ENCODE data around the gene SORCS2. TPM values are rescaled to one million over a fixed set of nuclear protein-coding genes. Genes with fewer than 3 reads are reported as not detected.
A peak's percentile ranks its signal among the peaks of the same experiment; 100 is the strongest.

SORCS2 gene
- total RNA-seq, 8 experiments from 2014 or later: 1.8 to 14.0 (median 5.3) TPM

GRCh38 chr4:7734651-7735260, 542.4 kb downstream of the SORCS2 start:
- Histone ChIP-seq H3K4me1 (replicated peaks in 1 of 2) (peaks cover 11 to 25% of the 10 kb centered on the region in 2 donors), H3K4me3 (no peak overlapping the region), H3K27ac (no peak overlapping the region)
- WGBS, 10 experiments: 65 to 100% (median 90%) methylated on average over 2 to 4 of the region's 20 CpGs; no CpG with 5 or more reads in 7 of the 10 experiments
- in situ Hi-C loops (cut with MboI; ENCODE audit: low pct_unique_long_range_greater_than_20kb in 2 of 9, low sequenced_read_pairs in 9 of 9, unreplicated experiment in 9 of 9): no loop called here
- peak in 1 of 8 experiments; percentile 12 for ATAC-seq (replicated peaks in 6 of 8)

- in situ Hi-C loops (cut with MboI; ENCODE audit: low pct_unique_long_range_greater_than_20kb in 2 of 9, low sequenced_read_pairs in 9 of 9, unreplicated experiment in 9 of 9): no loop called here
- ATAC-seq (replicated peaks in 6 of 8): no peak
- no peak overlapping the region for H3K4me3 ChIP-seq
- 80 to 100% (median 100%) methylated on average over 1 to 4 of the region's 5 CpGs; no CpG with 5 or more reads in 5 of the 10 experiments for WGBS, 10 experiments
- no peak overlapping the region for H3K27ac ChIP-seq
- peaks cover 8 to 21% of the 10 kb centered on the region in 2 donors for H3K4me1 ChIP-seq (replicated peaks in 1 of 2)
Measured at GRCh38 chr4:7735395-7735794, 543.1 kb downstream of the SORCS2 start.

GRCh38 chr4:7735961-7736360, 543.6 kb downstream of the SORCS2 start:
- in situ Hi-C loops (cut with MboI; ENCODE audit: low pct_unique_long_range_greater_than_20kb in 2 of 9, low sequenced_read_pairs in 9 of 9, unreplicated experiment in 9 of 9): no loop called here
- ATAC-seq (replicated peaks in 6 of 8): no peak
- Histone ChIP-seq H3K4me3 (no peak overlapping the region), H3K4me1 (replicated peaks in 1 of 2) (peaks cover 6 to 16% of the 10 kb centered on the region in 2 donors), H3K27ac (no peak overlapping the region)
- 100% methylated on average over 1 of the region's 8 CpGs; no CpG with 5 or more reads in 9 of the 10 experiments for WGBS, 10 experiments

- H3K4me1 ChIP-seq (replicated peaks in 1 of 2): peaks cover 3 to 9% of the 10 kb centered on the region in 2 donors
- in situ Hi-C loops (cut with MboI; ENCODE audit: low pct_unique_long_range_greater_than_20kb in 2 of 9, low sequenced_read_pairs in 9 of 9, unreplicated experiment in 9 of 9): no loop called here
- ATAC-seq (replicated peaks in 6 of 8): peak in 5 of 8 experiments; percentile 16 to 98 (median 65)
- no peak overlapping the region for H3K27ac ChIP-seq
- 33 to 100% (median 87%) methylated on average over 1 to 8 of the region's 31 CpGs; no CpG with 5 or more reads in 5 of the 10 experiments for WGBS, 10 experiments
- H3K4me3 ChIP-seq: no peak overlapping the region
Measured at GRCh38 chr4:7736436-7737267, 544.3 kb downstream of the SORCS2 start.

GRCh38 chr4:7737268-7737645, 544.9 kb downstream of the SORCS2 start:
- no peak overlapping the region for H3K4me3 ChIP-seq
- peaks cover 0 to 3% of the 10 kb centered on the region in 2 donors for H3K4me1 ChIP-seq (replicated peaks in 1 of 2)
- no peak for ATAC-seq (replicated peaks in 6 of 8)
- WGBS, 10 experiments: 60 to 100% (median 91%) methylated on average over 1 to 9 of the region's 14 CpGs; no CpG with 5 or more reads in 4 of the 10 experiments
- in situ Hi-C loops (cut with MboI; ENCODE audit: low pct_unique_long_range_greater_than_20kb in 2 of 9, low sequenced_read_pairs in 9 of 9, unreplicated experiment in 9 of 9): no loop called here
- no peak overlapping the region for H3K27ac ChIP-seq

- no peaks in the 10 kb centered on the region for H3K4me1 ChIP-seq (replicated peaks in 1 of 2)
- H3K27ac ChIP-seq: no peak overlapping the region
- 48 to 100% (median 91%) methylated on average over 2 to 7 of the region's 19 CpGs; no CpG with 5 or more reads in 4 of the 10 experiments for WGBS, 10 experiments
- no peak for ATAC-seq (replicated peaks in 6 of 8)
- in situ Hi-C loops (cut with MboI; ENCODE audit: low pct_unique_long_range_greater_than_20kb in 2 of 9, low sequenced_read_pairs in 9 of 9, unreplicated experiment in 9 of 9): no loop called here
- H3K4me3 ChIP-seq: no peak overlapping the region
Measured at GRCh38 chr4:7737752-7738457, 545.6 kb downstream of the SORCS2 start.

GRCh38 chr4:7738458-7739076, 546.2 kb downstream of the SORCS2 start:
- ATAC-seq (replicated peaks in 6 of 8): no peak
- Histone ChIP-seq H3K4me3 (no peak overlapping the region), H3K4me1 (replicated peaks in 1 of 2) (no peaks in the 10 kb centered on the region), H3K27ac (no peak overlapping the region)
- WGBS, 10 experiments: 75 to 100% (median 90%) methylated on average over 2 to 7 of the region's 32 CpGs; no CpG with 5 or more reads in 5 of the 10 experiments
- in situ Hi-C loops (cut with MboI; ENCODE audit: low pct_unique_long_range_greater_than_20kb in 2 of 9, low sequenced_read_pairs in 9 of 9, unreplicated experiment in 9 of 9): no loop called here

- Histone ChIP-seq H3K4me3 (no peak overlapping the region), H3K27ac (no peak overlapping the region), H3K4me1 (replicated peaks in 1 of 2) (no peaks in the 10 kb centered on the region)
- in situ Hi-C loops (cut with MboI; ENCODE audit: low pct_unique_long_range_greater_than_20kb in 2 of 9, low sequenced_read_pairs in 9 of 9, unreplicated experiment in 9 of 9): no loop called here
- peak in 1 of 8 experiments; percentile 9 for ATAC-seq (replicated peaks in 6 of 8)
- WGBS, 10 experiments: 90 to 94% (median 94%) methylated on average over 3 to 7 of the region's 37 CpGs; no CpG with 5 or more reads in 7 of the 10 experiments
Measured at GRCh38 chr4:7739077-7739917, 547.0 kb downstream of the SORCS2 start.

GRCh38 chr4:7739918-7740865, 547.9 kb downstream of the SORCS2 start:
- ATAC-seq (replicated peaks in 6 of 8): no peak
- in situ Hi-C loops (cut with MboI; ENCODE audit: low pct_unique_long_range_greater_than_20kb in 2 of 9, low sequenced_read_pairs in 9 of 9, unreplicated experiment in 9 of 9): no loop called here
- Histone ChIP-seq H3K27ac (no peak overlapping the region), H3K4me1 (replicated peaks in 1 of 2) (no peaks in the 10 kb centered on the region), H3K4me3 (no peak overlapping the region)
- WGBS, 10 experiments: 77 to 100% (median 95%) methylated on average over 1 to 4 of the region's 45 CpGs; no CpG with 5 or more reads in 6 of the 10 experiments

- ATAC-seq (replicated peaks in 6 of 8): no peak
- Histone ChIP-seq H3K27ac (no peak overlapping the region), H3K4me3 (no peak overlapping the region), H3K4me1 (replicated peaks in 1 of 2) (no peaks in the 10 kb centered on the region)
- WGBS, 10 experiments: 80 to 98% (median 88%) methylated on average over 1 to 8 of the region's 19 CpGs; no CpG with 5 or more reads in 5 of the 10 experiments
- in situ Hi-C loops (cut with MboI; ENCODE audit: low pct_unique_long_range_greater_than_20kb in 2 of 9, low sequenced_read_pairs in 9 of 9, unreplicated experiment in 9 of 9): no loop called here
Measured at GRCh38 chr4:7740866-7741525, 548.7 kb downstream of the SORCS2 start.

Measured in motor neuron (in vitro differentiated cells).